Endothelial cell of umbilical vein (primary cell): ENCODE data around the gene CYBC1. TPM values are rescaled to one million over a fixed set of nuclear protein-coding genes. Genes with fewer than 3 reads are reported as not detected.

Source experiments
- BruUV-seq: library from RNA; stranded (reverse); fragments of 400-500 nt; replicated peaks from 2 replicates; lab custom pipeline; 2021; lab: Mats Ljungman, UMichigan
- CTCF ChIA-PET: fragments of 300-600, 350-600 bp; sonication (Branson Sonifier 250); formaldehyde crosslinking; loops from one replicate; lab custom pipeline; 2021; ENCODE audit warnings: antibody characterized with exemption, inconsistent platforms; lab: Charles Lee
- POLR2A ChIA-PET: fragments of 300-600, 350-600 bp; sonication (Branson Sonifier 250); formaldehyde crosslinking; loops from one replicate; lab custom pipeline; 2021; ENCODE audit warnings: antibody characterized with exemption, inconsistent platforms; lab: Charles Lee
- DNase-seq: peaks from one replicate; pipeline ENCODE4 v3.0.0-alpha.2; 2011; ENCODE audit warnings: low read depth, low spot score
- FAIRE-seq: peaks from 2 replicates; lab custom pipeline; 2011; peaks lifted over from hg19 to GRCh38; lab: Jason Lieb, UNC
- H2AFZ ChIP-seq: 2 replicates; pipeline ENCODE4 v1.6.0; 2012; ENCODE audit warnings: low read depth, low read length, control low read depth, inconsistent platforms
- H3K27ac ChIP-seq: 2 replicates; pipeline ENCODE4 v1.5.1; 2011; ENCODE audit warnings: low read depth, mild to moderate bottlenecking, control low read depth, low read length, moderate library complexity; ENCODE audit not compliant: insufficient read depth
- H3K27me3 ChIP-seq, 2 experiments: 2 replicates each; pipeline versions ENCODE4 v1.6.0 to v1.6.1; 2011; ENCODE audit warnings: low read length in 2 of 2, mixed read lengths in 1 of 2; ENCODE audit not compliant: control insufficient read depth in 2 of 2, insufficient read depth in 2 of 2
- H3K36me3 ChIP-seq, 2 experiments: 2 replicates in 1 of 2; 3 replicates in 1 of 2; pipeline ENCODE4 v1.5.1; 2011; ENCODE audit warnings: low read length in 2 of 2, mild to moderate bottlenecking in 1 of 2, moderate library complexity in 1 of 2; ENCODE audit not compliant: control insufficient read depth in 2 of 2, insufficient read depth in 2 of 2; ENCODE audit errors: extremely low read depth in 1 of 2
- H3K4me1 ChIP-seq: 3 replicates; pipeline ENCODE4 v1.5.1; 2011; ENCODE audit warnings: mild to moderate bottlenecking, low read length; ENCODE audit not compliant: control insufficient read depth, insufficient read depth; ENCODE audit errors: extremely low read depth
- H3K4me2 ChIP-seq: 2 replicates; pipeline ENCODE4 v1.6.1; 2011; ENCODE audit warnings: low read length, control low read depth, mixed read lengths; ENCODE audit not compliant: insufficient read depth
- H3K4me3 ChIP-seq, 3 experiments: fragments of 200-600 bp in 1 of 3; sonication (generic), shearing (Covaris generic) in 1 of 3; replicated peaks in 1 of 3; 2 replicates each; pipeline ENCODE4 v1.5.1; 2011 to 2016; ENCODE audit warnings: control low read depth in 3 of 3, low read length in 3 of 3, mild to moderate bottlenecking in 2 of 3, inconsistent platforms in 1 of 3, low read depth in 1 of 3, moderate library complexity in 1 of 3; ENCODE audit not compliant: insufficient read depth in 1 of 3
- H3K79me2 ChIP-seq: 2 replicates; pipeline ENCODE4 v1.6.0; 2012; ENCODE audit warnings: low read length, inconsistent platforms; ENCODE audit not compliant: control insufficient read depth, insufficient read depth
- H3K9ac ChIP-seq: replicated peaks from 2 replicates; pipeline ENCODE3; 2011; ENCODE audit warnings: low read length, control low read depth; ENCODE audit not compliant: insufficient read depth; ENCODE audit errors: extremely low read depth
- H3K9me1 ChIP-seq: replicated peaks from 3 replicates; pipeline ENCODE4 v1.6.0; 2011; ENCODE audit warnings: mild to moderate bottlenecking, low read length; ENCODE audit not compliant: control insufficient read depth, insufficient read depth; ENCODE audit errors: extremely low read depth
- H3K9me3 ChIP-seq: replicated peaks from 2 replicates; pipeline ENCODE4 v1.5.1; 2012; ENCODE audit warnings: low read length, inconsistent platforms; ENCODE audit not compliant: control insufficient read depth, insufficient read depth
- H4K20me1 ChIP-seq: replicated peaks from 2 replicates; pipeline ENCODE3; 2011; ENCODE audit warnings: mild to moderate bottlenecking, low read length; ENCODE audit not compliant: control insufficient read depth, insufficient read depth; ENCODE audit errors: extremely low read depth
- CTCF ChIP-seq, 2 donors: IDR thresholded peaks; 1 replicate in 1 of 2; 2 replicates in 1 of 2; pipeline ENCODE4 v1.5.1; 2011; ENCODE audit warnings: low read length in 2 of 2, mild to moderate bottlenecking in 2 of 2, moderate library complexity in 2 of 2, control low read depth in 1 of 2, inconsistent platforms in 1 of 2, low read depth in 1 of 2; ENCODE audit not compliant: insufficient read depth in 1 of 2; ENCODE audit errors: extremely low read depth in 1 of 2
- EZH2 ChIP-seq: IDR thresholded peaks from 2 replicates; pipeline ENCODE4 v1.6.1; 2012; ENCODE audit warnings: borderline replicate concordance, low read depth, mild to moderate bottlenecking, moderate library complexity, low read length, inconsistent platforms; ENCODE audit not compliant: severe bottlenecking
- FOS ChIP-seq: IDR thresholded peaks from 2 replicates; pipeline ENCODE4 v1.6.1; 2011; ENCODE audit warnings: mild to moderate bottlenecking, low read length, moderate library complexity, borderline replicate concordance; ENCODE audit not compliant: insufficient read depth
- GATA2 ChIP-seq: IDR thresholded peaks from 2 replicates; pipeline ENCODE4 v1.7.0; 2011; ENCODE audit warnings: low read depth, mild to moderate bottlenecking, moderate library complexity, mixed read lengths, low read length; ENCODE audit not compliant: insufficient read length, insufficient read depth
- JUN ChIP-seq: IDR thresholded peaks from 2 replicates; pipeline ENCODE4 v1.6.1; 2011; ENCODE audit warnings: borderline replicate concordance, low read depth; ENCODE audit not compliant: insufficient read length, insufficient read depth
- MAX ChIP-seq: IDR thresholded peaks from 2 replicates; pipeline ENCODE4 v1.6.1; 2011; ENCODE audit not compliant: insufficient read depth, insufficient read length
- MYC ChIP-seq: IDR thresholded peaks from one replicate; pipeline ENCODE4 v1.6.1; 2011; ENCODE audit warnings: mild to moderate bottlenecking, low read depth, low read length
- POLR2A ChIP-seq: IDR thresholded peaks from 2 replicates; pipeline ENCODE4 v1.6.1; 2012; ENCODE audit warnings: low read depth, mild to moderate bottlenecking, control low read depth, low read length
- POLR2AphosphoS5 ChIP-seq: IDR thresholded peaks from 2 replicates; pipeline ENCODE4 v1.6.1; 2012; ENCODE audit warnings: low read depth, mild to moderate bottlenecking, control low read depth, low read length, moderate library complexity; ENCODE audit not compliant: insufficient read depth
- dilution Hi-C: fragments of 300-500 bp; cut with MboI; formaldehyde crosslinking; loops from one replicate; pipeline ENCODE4 v1.15.0; 2019; ENCODE audit warnings: low sequenced_read_pairs; ENCODE audit not compliant: extremely low pct_ligation_motif_present
- intact Hi-C: fragments of 100-400 bp; cut with micrococcal nuclease; formaldehyde crosslinking; loops from one replicate; pipeline ENCODE4 v1.10.0; 2022
- polyA plus RNA-seq, 4 experiments: library from polyadenylated mRNA; depleted of rRNA in 3 of 4; stranded (reverse) in 3 of 4; unstranded in 1 of 4; fragments of >200 nt; gene quantifications; 2 replicates each; pipeline versions ENCODE4 v1.2.1 to v1.2.3, GENCODE V29; 2011 to 2012; ENCODE audit warnings: missing spikeins in 1 of 4
- small RNA-seq: library from RNA; depleted of rRNA; stranded (forward); fragments of <200 nt; gene quantifications from one replicate; pipeline ENCODE3, GENCODE V24; 2012; ENCODE audit warnings: low replicate concordance, low read depth; ENCODE audit not compliant: insufficient read depth, insufficient read length
- total RNA-seq: library from RNA; stranded (reverse); gene quantifications from 2 replicates; pipeline ENCODE4 v1.2.3, GENCODE V29; 2021

Gene CYBC1
- total and polyA plus RNA-seq, 2 donors (not counting 3 experiments of a cell fraction or from before 2014, with no cell fraction given) = 71.8 to 81.5 TPM

- Histone ChIP-seq H3K4me1 (no peaks in the 10 kb centered on the region), H3K9me3 (no peaks in the 10 kb centered on the region), H3K36me3 (no peaks in the 10 kb centered on the region), H3K27ac (no peak overlapping the region), H2AFZ (no peak overlapping the region), H3K9me1 (no peaks in the 10 kb centered on the region), H3K79me2 (no peaks in the 10 kb centered on the region), H4K20me1 (no peaks in the 10 kb centered on the region), H3K4me2 (no peak overlapping the region), H3K9ac (no peak overlapping the region), H3K4me3 (no peak overlapping the region), H3K27me3 (no peaks in the 10 kb centered on the region)
- intact Hi-C loops (no loop called here), dilution Hi-C loops (no loop called here)
- POLR2A ChIA-PET = no interaction called here
- CTCF ChIA-PET = no interaction called here
- DNase-seq (no peak), FAIRE-seq (no peak)
- TF ChIP-seq MYC (no peak), JUN (no peak), CTCF (IDR thresholded peaks at IDR 0.05; ENCODE audit: extremely low read depth in 1 of 2, insufficient read depth in 1 of 2, low read depth in 1 of 2, low read length in 2 of 2) (no peak), GATA2 (no peak), POLR2AphosphoS5 (no peak), EZH2 (no peak), MAX (no peak), FOS (no peak), POLR2A (no peak)
- no TSS peak for BruUV-seq
Observed at GRCh38 chr17:82392941-82393340, 57.6 kb downstream of the CYBC1 start.

Small RNAs within 50 kb of the gene (small RNA-seq; reads per million reads assigned to genes)
- not detected for gene RF00019

Other genes with a start within 250 kb of the CYBC1 start
- gene CCDC57, start 237.9 kb downstream of the CYBC1 start, total RNA-seq = 31.6 and 40.9 TPM in 2 replicates
- gene CCDC57, start 237.9 kb downstream of the CYBC1 start, polyA plus RNA-seq = 18.6 and 19.7 TPM in 2 replicates
- 171 and 229 TPM in 2 replicates for gene SLC16A3, start 221.7 kb downstream of the CYBC1 start, total RNA-seq
- 95.9 and 140 TPM in 2 replicates for gene SLC16A3, start 221.7 kb downstream of the CYBC1 start, polyA plus RNA-seq
- gene CSNK1D, start 177.1 kb downstream of the CYBC1 start, total RNA-seq = 143 and 155 TPM in 2 replicates
- 123 and 127 TPM in 2 replicates for gene CSNK1D, start 177.1 kb downstream of the CYBC1 start, polyA plus RNA-seq
- not detected in 2 replicates for gene CD7, start 133.1 kb downstream of the CYBC1 start, total RNA-seq
- gene CD7, start 133.1 kb downstream of the CYBC1 start, polyA plus RNA-seq = not detected in 2 replicates
- gene SECTM1, start 117.0 kb downstream of the CYBC1 start, total RNA-seq = 0.46 and 1.9 TPM in 2 replicates
- gene SECTM1, start 117.0 kb downstream of the CYBC1 start, polyA plus RNA-seq = 1.3 and 2.3 TPM in 2 replicates
- gene TEX19, start 91.5 kb downstream of the CYBC1 start, total RNA-seq = not detected in 2 replicates
- gene TEX19, start 91.5 kb downstream of the CYBC1 start, polyA plus RNA-seq = 0.05 and 0.06 TPM in 2 replicates
- not detected in 2 replicates for gene UTS2R, start 79.0 kb downstream of the CYBC1 start, total RNA-seq
- gene UTS2R, start 79.0 kb downstream of the CYBC1 start, polyA plus RNA-seq = not detected in 2 replicates
- gene HEXD, start 32.4 kb downstream of the CYBC1 start, total RNA-seq = 12.8 and 12.9 TPM in 2 replicates
- gene HEXD, start 32.4 kb downstream of the CYBC1 start, polyA plus RNA-seq = 18.6 and 23.4 TPM in 2 replicates
- gene OGFOD3, start 32.2 kb downstream of the CYBC1 start, total RNA-seq = 34.8 and 37.1 TPM in 2 replicates
- 31.7 and 34.7 TPM in 2 replicates for gene OGFOD3, start 32.2 kb downstream of the CYBC1 start, polyA plus RNA-seq
- 83.4 and 85.6 TPM in 2 replicates for gene NARF, start 8.0 kb upstream of the CYBC1 start, total RNA-seq
- gene NARF, start 8.0 kb upstream of the CYBC1 start, polyA plus RNA-seq = 128 and 158 TPM in 2 replicates
- gene FOXK2, start 69.0 kb upstream of the CYBC1 start, total RNA-seq = 75.1 and 79.3 TPM in 2 replicates
- 32.8 and 33.4 TPM in 2 replicates for gene FOXK2, start 69.0 kb upstream of the CYBC1 start, polyA plus RNA-seq
- 62.0 and 63.8 TPM in 2 replicates for gene WDR45B, start 197.7 kb upstream of the CYBC1 start, total RNA-seq
- gene WDR45B, start 197.7 kb upstream of the CYBC1 start, polyA plus RNA-seq = 73.4 and 76.7 TPM in 2 replicates
- 5.5 TPM in 2 replicates for gene RAB40B, start 247.9 kb upstream of the CYBC1 start, total RNA-seq
- 9.3 and 13.2 TPM in 2 replicates for gene RAB40B, start 247.9 kb upstream of the CYBC1 start, polyA plus RNA-seq